ENCODE measurements around the gene AP2S1.
"Not testable (repeated sequence)": the region's sequence is repeated elsewhere in the genome, so short reads cannot be mapped to it uniquely, and the experiment has no call there.

The AP2S1 gene

GRCh38 chr19:46859637-46860124 lies 9.0 kb upstream of the AP2S1 start:
- TF ChIP-seq EZH2phosphoT487 (IDR thresholded peaks at IDR 0.05; ENCODE audit: borderline replicate concordance, low read length): no peak
- TF ChIP-seq CTCF (IDR thresholded peaks at IDR 0.05; ENCODE audit: low read depth, low read length, poor library complexity, severe bottlenecking): no peak
- Histone ChIP-seq H3K27ac (ENCODE audit: low read depth, low read length) (peak overlapping the region; percentile 95), H3K79me2 (ENCODE audit: control insufficient read depth, low read length) (peaks cover 46% of the 10 kb centered on the region), H3K4me1 (ENCODE audit: control insufficient read depth, low read length) (peaks cover 54% of the 10 kb centered on the region), H3F3A (ENCODE audit: control insufficient read depth, insufficient read depth) (peaks cover 6% of the 10 kb centered on the region; the same call in 1 of the 2 replicates), H3K4me2 (ENCODE audit: low read length) (peak overlapping the region; percentile 93), H3K9me2 (replicated peaks; ENCODE audit: control insufficient read depth, low read length) (no peaks in the 10 kb centered on the region), H3K27me3 (ENCODE audit: control insufficient read depth, low read length) (no peaks in the 10 kb centered on the region), H3K4me3 (ENCODE audit: low read length) (peak overlapping the region; percentile 91), H4K20me1 (ENCODE audit: control insufficient read depth, insufficient read depth, low read depth, low read length) (peaks cover 12% of the 10 kb centered on the region; the same call in 1 of the 2 replicates), H3K36me3 (ENCODE audit: control insufficient read depth, low read length) (peaks cover 13% of the 10 kb centered on the region; the same call in 1 of the 2 replicates), H3K9me3 (ENCODE audit: control insufficient read depth, insufficient read depth, low read length) (no peaks in the 10 kb centered on the region)

- H3K9me3 ChIP-seq (ENCODE audit: control insufficient read depth, insufficient read depth, low read length): no peaks in the 10 kb centered on the region
- TF ChIP-seq EZH2phosphoT487 (IDR thresholded peaks at IDR 0.05; ENCODE audit: borderline replicate concordance, low read length) (no peak), CTCF (IDR thresholded peaks at IDR 0.05; ENCODE audit: low read depth, low read length, poor library complexity, severe bottlenecking) (peak; percentile 85)
- H3K36me3 ChIP-seq (ENCODE audit: control insufficient read depth, low read length): no peaks in the 10 kb centered on the region; the same call in 1 of the 2 replicates
- H3K4me3 ChIP-seq (ENCODE audit: low read length): peak overlapping the region; percentile 71
- H4K20me1 ChIP-seq (ENCODE audit: control insufficient read depth, insufficient read depth, low read depth, low read length): no peaks in the 10 kb centered on the region
- peaks cover 29% of the 10 kb centered on the region for H3K4me1 ChIP-seq (ENCODE audit: control insufficient read depth, low read length)
- peaks cover 13% of the 10 kb centered on the region for H3K79me2 ChIP-seq (ENCODE audit: control insufficient read depth, low read length)
- no peaks in the 10 kb centered on the region for H3K27me3 ChIP-seq (ENCODE audit: control insufficient read depth, low read length)
- H3K9me2 ChIP-seq (replicated peaks; ENCODE audit: control insufficient read depth, low read length): no peaks in the 10 kb centered on the region
- no peak overlapping the region for H3K27ac ChIP-seq (ENCODE audit: low read depth, low read length)
- peaks cover 6% of the 10 kb centered on the region; the same call in 1 of the 2 replicates for H3F3A ChIP-seq (ENCODE audit: control insufficient read depth, insufficient read depth)
- H3K4me2 ChIP-seq (ENCODE audit: low read length): peak overlapping the region; percentile 92
Observed at GRCh38 chr19:46856062-46857022, 5.7 kb upstream of the AP2S1 start.

GRCh38 chr19:46854698-46855097 lies 4.1 kb upstream of the AP2S1 start:
- not testable (repeated sequence) for H3F3A ChIP-seq (ENCODE audit: control insufficient read depth, insufficient read depth); H4K20me1 ChIP-seq (ENCODE audit: control insufficient read depth, insufficient read depth, low read depth, low read length); H3K4me2 ChIP-seq (ENCODE audit: low read length); H3K36me3 ChIP-seq (ENCODE audit: control insufficient read depth, low read length); H3K9me2 ChIP-seq (replicated peaks; ENCODE audit: control insufficient read depth, low read length); H3K27me3 ChIP-seq (ENCODE audit: control insufficient read depth, low read length); H3K4me3 ChIP-seq (ENCODE audit: low read length); H3K27ac ChIP-seq (ENCODE audit: low read depth, low read length); H3K9me3 ChIP-seq (ENCODE audit: control insufficient read depth, insufficient read depth, low read length)
- Histone ChIP-seq H3K79me2 (ENCODE audit: control insufficient read depth, low read length) (peaks cover 18% of the 10 kb centered on the region), H3K4me1 (ENCODE audit: control insufficient read depth, low read length) (peaks cover 30% of the 10 kb centered on the region)

- H3F3A ChIP-seq (ENCODE audit: control insufficient read depth, insufficient read depth): no peaks in the 10 kb centered on the region
- no peaks in the 10 kb centered on the region; the same call in 1 of the 2 replicates for H4K20me1 ChIP-seq (ENCODE audit: control insufficient read depth, insufficient read depth, low read depth, low read length)
- H3K27ac ChIP-seq (ENCODE audit: low read depth, low read length): no peak overlapping the region
- TF ChIP-seq CTCF (IDR thresholded peaks at IDR 0.05; ENCODE audit: low read depth, low read length, poor library complexity, severe bottlenecking) (no peak), EZH2phosphoT487 (IDR thresholded peaks at IDR 0.05; ENCODE audit: borderline replicate concordance, low read length) (no peak)
- H3K79me2 ChIP-seq (ENCODE audit: control insufficient read depth, low read length): peaks cover 26% of the 10 kb centered on the region
- no peak overlapping the region for H3K4me3 ChIP-seq (ENCODE audit: low read length)
- H3K36me3 ChIP-seq (ENCODE audit: control insufficient read depth, low read length): peaks cover under 1% of the 10 kb centered on the region; the same call in 1 of the 2 replicates
- H3K4me1 ChIP-seq (ENCODE audit: control insufficient read depth, low read length): peaks cover 26% of the 10 kb centered on the region
- H3K4me2 ChIP-seq (ENCODE audit: low read length): no peak overlapping the region
- H3K9me2 ChIP-seq (replicated peaks; ENCODE audit: control insufficient read depth, low read length): no peaks in the 10 kb centered on the region
- H3K27me3 ChIP-seq (ENCODE audit: control insufficient read depth, low read length): no peaks in the 10 kb centered on the region
- H3K9me3 ChIP-seq (ENCODE audit: control insufficient read depth, insufficient read depth, low read length): no peaks in the 10 kb centered on the region
Observed at GRCh38 chr19:46852830-46853229, 2.2 kb upstream of the AP2S1 start.

All from DOHH2 (cell line).